ENCODE data around the gene CYB5A.
"Not testable (repeated sequence)": the region's sequence is repeated elsewhere in the genome, so short reads cannot be mapped to it uniquely, and the experiment has no call there.

The CYB5A gene, protein sequence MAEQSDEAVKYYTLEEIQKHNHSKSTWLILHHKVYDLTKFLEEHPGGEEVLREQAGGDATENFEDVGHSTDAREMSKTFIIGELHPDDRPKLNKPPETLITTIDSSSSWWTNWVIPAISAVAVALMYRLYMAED

DNA sequence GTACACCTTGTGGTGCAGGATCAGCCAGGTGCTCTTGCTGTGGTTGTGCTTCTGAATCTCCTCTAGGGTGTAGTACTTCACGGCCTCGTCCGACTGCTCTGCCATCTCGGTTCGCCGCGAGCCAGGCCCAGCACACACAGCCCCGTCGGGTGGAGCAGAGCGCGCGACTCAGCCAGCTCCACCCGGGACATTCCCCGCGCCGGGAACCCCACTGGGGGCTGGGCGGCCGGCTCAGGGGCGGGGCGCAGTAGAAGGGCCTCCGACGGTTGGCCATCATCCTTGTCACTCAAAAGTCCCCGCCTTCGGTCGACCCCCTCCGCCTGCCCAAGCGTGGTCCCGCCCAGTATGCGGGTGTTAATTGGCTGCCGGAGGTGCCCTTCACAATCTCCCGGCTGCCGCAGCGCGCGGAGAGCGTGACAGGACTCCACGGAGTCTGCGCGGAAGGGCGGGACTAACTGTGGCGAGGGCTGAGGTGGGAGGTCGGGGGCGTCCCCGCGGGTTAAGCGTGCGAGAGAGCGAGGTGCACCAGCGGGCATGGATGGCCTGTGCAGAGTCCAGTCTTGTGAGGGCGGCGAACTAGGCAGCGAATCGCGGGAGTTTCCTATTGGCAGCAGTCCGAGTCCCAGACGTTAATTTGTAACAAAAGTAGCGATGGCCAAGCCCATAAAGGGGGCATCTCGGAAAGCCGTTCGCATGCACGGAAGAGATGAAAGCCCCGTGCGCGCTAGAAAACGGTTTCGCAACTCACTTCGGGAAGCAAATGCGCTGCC, at the start of gene CYB5A:
TSS of gene CYB5A (minus strand) at position 193 of the 770 bp plus-strand sequence. CDS start at position 105, 88 bp downstream.
- no peak within 1 kb of the TSS for H3K4me3 ChIP-seq
- H3K27me3 ChIP-seq (ENCODE audit: low read depth): no peaks in the 10 kb centered on the region
- no peaks in the 10 kb centered on the region for H3K4me1 ChIP-seq
- no peaks in the 10 kb centered on the region for H3K36me3 ChIP-seq (replicated peaks)
- DNase-seq (ENCODE audit: low spot score in 2 of 2): no peak
- in situ Hi-C loops (cut with MboI; ENCODE audit: low sequenced_read_pairs): no loop called here
- H3K9me3 ChIP-seq: no peaks in the 10 kb centered on the region

GRCh38 chr18:74337912-74338309, 46.1 kb upstream of the CYB5A start:
- H3K27me3 ChIP-seq (ENCODE audit: low read depth): no peaks in the 10 kb centered on the region
- H3K4me3 ChIP-seq: no peak overlapping the region
- H3K36me3 ChIP-seq (replicated peaks): no peaks in the 10 kb centered on the region
- no peaks in the 10 kb centered on the region for H3K9me3 ChIP-seq
- no peak for DNase-seq (ENCODE audit: low spot score in 2 of 2)
- in situ Hi-C loops (cut with MboI; ENCODE audit: low sequenced_read_pairs): loop anchor here (25.0 kb wide), 2 partner anchors 301 to 1576 kb away; no protein-coding TSS in a partner anchor
- H3K4me1 ChIP-seq: no peaks in the 10 kb centered on the region

GRCh38 chr18:74337155-74337911, 45.6 kb upstream of the CYB5A start:
- Histone ChIP-seq H3K27me3 (ENCODE audit: low read depth) (no peaks in the 10 kb centered on the region), H3K9me3 (no peaks in the 10 kb centered on the region), H3K4me1 (no peaks in the 10 kb centered on the region), H3K4me3 (no peak overlapping the region), H3K36me3 (replicated peaks) (no peaks in the 10 kb centered on the region)
- in situ Hi-C loops (cut with MboI; ENCODE audit: low sequenced_read_pairs): loop anchor here (25.0 kb wide), 2 partner anchors 300 to 1575 kb away; no protein-coding TSS in a partner anchor
- no peak for DNase-seq (ENCODE audit: low spot score in 2 of 2)

DNA sequence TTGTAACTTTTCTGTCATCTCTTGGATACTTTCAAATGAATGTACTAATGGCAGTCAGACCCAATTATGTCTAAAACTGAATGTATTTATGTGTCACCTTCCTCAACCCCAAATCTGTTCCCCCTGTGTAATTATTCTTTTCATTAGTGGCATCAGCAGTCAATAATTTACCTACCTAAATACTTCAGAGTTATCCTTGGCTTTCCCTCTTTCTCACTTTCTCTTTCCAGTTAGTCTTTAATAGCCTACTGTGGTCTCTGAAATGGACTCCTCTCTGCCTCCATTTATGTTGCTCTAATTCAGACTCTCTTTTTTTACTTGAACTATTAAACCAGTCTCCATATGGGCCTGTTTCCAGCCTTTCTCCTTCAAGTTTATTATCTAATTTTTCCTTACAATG, 44.9 kb upstream of the CYB5A start:
- Histone ChIP-seq H3K4me3 (no peak overlapping the region), H3K27me3 (ENCODE audit: low read depth) (no peaks in the 10 kb centered on the region), H3K36me3 (replicated peaks) (no peaks in the 10 kb centered on the region), H3K4me1 (no peaks in the 10 kb centered on the region), H3K9me3 (no peaks in the 10 kb centered on the region)
- in situ Hi-C loops (cut with MboI; ENCODE audit: low sequenced_read_pairs): loop anchor here (25.0 kb wide), 2 partner anchors 299 to 1574 kb away; no protein-coding TSS in a partner anchor
- DNase-seq (ENCODE audit: low spot score in 2 of 2): no peak

DNA sequence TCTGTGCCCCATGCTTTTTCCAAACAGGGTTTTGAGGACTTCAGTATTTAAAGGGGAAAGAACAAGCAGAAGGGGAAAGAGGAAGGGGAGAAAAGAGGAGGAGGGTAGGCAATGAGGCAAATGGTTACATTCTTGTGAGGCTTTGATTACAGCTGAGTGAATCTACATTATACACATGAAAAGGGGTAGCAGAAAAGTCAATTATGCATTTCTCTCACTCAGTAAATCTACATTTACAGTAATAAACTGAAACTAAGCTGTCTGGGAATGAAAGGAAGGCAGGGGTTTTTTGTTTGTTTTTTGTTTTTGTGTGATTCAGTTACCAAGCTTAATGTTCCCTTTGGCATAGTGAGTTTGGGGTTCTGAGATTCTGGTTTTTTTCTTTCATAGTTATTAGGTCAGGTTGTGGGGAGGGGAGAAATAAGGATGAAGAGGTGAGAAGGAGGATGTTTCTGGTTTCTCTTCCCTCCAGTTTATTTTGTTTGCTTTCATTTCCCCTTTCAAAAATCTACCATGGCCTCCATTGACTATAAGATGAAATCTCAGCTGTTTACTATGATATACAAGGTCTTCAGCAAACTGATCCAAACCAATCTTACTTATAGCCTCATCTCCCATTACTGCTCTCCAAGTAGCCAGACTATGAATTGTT, 42.6 kb upstream of the CYB5A start:
- DNase-seq (ENCODE audit: low spot score in 2 of 2): no peak
- in situ Hi-C loops (cut with MboI; ENCODE audit: low sequenced_read_pairs): loop anchor here (25.0 kb wide), 2 partner anchors 297 to 1572 kb away; no protein-coding TSS in a partner anchor
- H3K4me1 ChIP-seq: no peaks in the 10 kb centered on the region
- no peaks in the 10 kb centered on the region for H3K9me3 ChIP-seq
- H3K27me3 ChIP-seq (ENCODE audit: low read depth): no peaks in the 10 kb centered on the region
- H3K4me3 ChIP-seq: no peak overlapping the region
- H3K36me3 ChIP-seq (replicated peaks): no peaks in the 10 kb centered on the region

DNA sequence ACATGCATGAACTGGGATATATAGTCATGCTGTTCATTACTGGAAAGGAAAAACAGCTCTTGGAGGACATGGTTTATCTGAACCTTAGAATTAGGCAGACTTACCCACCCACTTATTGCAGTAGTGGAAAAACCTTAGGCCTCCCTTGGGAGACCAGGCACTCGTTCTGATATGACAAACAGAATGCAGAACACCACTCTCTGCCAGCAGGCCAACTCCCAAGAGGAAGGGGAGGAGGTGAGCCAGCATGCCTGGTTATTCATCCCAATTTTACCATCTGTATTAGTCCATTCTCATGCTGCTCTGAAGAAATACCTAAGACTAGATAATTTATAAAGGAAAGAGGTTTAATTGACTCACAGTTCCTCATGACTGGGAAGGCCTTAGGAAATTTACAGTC, 41.3 kb upstream of the CYB5A start:
- H3K4me1 ChIP-seq: no peaks in the 10 kb centered on the region
- H3K27me3 ChIP-seq (ENCODE audit: low read depth): no peaks in the 10 kb centered on the region
- DNase-seq (ENCODE audit: low spot score in 2 of 2): no peak
- no peaks in the 10 kb centered on the region for H3K36me3 ChIP-seq (replicated peaks)
- H3K4me3 ChIP-seq: no peak overlapping the region
- in situ Hi-C loops (cut with MboI; ENCODE audit: low sequenced_read_pairs): loop anchor here (25.0 kb wide), 2 partner anchors 296 to 1571 kb away; no protein-coding TSS in a partner anchor
- H3K9me3 ChIP-seq: no peaks in the 10 kb centered on the region

DNA sequence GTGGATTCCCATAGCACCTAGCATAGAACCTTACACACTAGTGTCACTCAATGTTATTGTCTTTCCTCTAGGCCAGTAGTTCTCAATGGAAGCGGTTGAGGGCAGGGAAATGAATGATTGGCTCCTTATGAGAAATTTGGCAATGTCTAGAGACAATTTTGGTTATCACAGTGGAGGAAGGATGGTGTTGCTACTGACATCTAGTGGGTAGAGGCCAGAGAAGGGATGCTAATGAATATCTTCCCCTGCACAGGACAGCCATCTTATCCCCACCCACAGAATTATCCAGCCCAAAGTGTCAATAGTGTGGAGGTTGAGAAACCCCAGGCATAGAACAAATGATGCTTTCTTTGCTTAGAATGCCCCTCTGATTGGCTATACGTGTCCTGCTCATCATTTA, 39.6 kb upstream of the CYB5A start:
- DNase-seq (ENCODE audit: low spot score in 2 of 2): no peak
- Histone ChIP-seq H3K27me3 (ENCODE audit: low read depth) (no peaks in the 10 kb centered on the region), H3K9me3 (no peaks in the 10 kb centered on the region), H3K36me3 (replicated peaks) (no peaks in the 10 kb centered on the region), H3K4me1 (no peaks in the 10 kb centered on the region), H3K4me3 (no peak overlapping the region)
- in situ Hi-C loops (cut with MboI; ENCODE audit: low sequenced_read_pairs): loop anchor here (25.0 kb wide), 2 partner anchors 294 to 1569 kb away; no protein-coding TSS in a partner anchor

DNA sequence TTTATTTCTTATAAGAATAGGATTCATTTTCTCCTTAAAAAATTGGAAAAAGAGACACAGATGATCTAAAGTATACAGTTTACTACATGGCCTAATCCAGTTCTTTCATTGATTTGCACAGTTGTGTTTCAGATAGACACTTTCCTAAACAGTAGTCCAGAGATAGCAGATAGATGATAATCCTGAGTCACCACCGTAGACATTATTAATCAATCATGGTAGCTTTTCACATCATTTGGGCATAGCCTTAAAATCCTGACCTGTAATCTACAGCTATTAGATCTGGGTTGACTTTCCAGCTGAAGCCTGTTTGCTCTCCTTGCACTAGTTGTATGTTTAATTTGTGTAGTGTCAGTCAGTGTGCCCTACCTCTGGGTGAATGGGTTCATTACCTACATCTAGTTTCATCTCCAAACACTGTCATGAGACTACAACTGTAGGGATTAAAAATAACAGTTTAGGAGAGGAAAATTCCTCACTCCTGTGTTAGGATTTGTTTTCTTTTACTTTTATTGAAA, 38.0 kb upstream of the CYB5A start:
- no peak for DNase-seq (ENCODE audit: low spot score in 2 of 2)
- Histone ChIP-seq H3K36me3 (replicated peaks) (no peaks in the 10 kb centered on the region), H3K4me1 (no peaks in the 10 kb centered on the region), H3K9me3 (no peaks in the 10 kb centered on the region), H3K27me3 (ENCODE audit: low read depth) (no peaks in the 10 kb centered on the region), H3K4me3 (no peak overlapping the region)
- in situ Hi-C loops (cut with MboI; ENCODE audit: low sequenced_read_pairs): loop anchor here (25.0 kb wide), 2 partner anchors 292 to 1567 kb away; no protein-coding TSS in a partner anchor

GRCh38 chr18:74328206-74328605, 36.4 kb upstream of the CYB5A start:
- Histone ChIP-seq H3K9me3 (no peaks in the 10 kb centered on the region), H3K4me1 (no peaks in the 10 kb centered on the region), H3K4me3 (no peak overlapping the region), H3K27me3 (ENCODE audit: low read depth) (no peaks in the 10 kb centered on the region), H3K36me3 (replicated peaks) (no peaks in the 10 kb centered on the region)
- DNase-seq (ENCODE audit: low spot score in 2 of 2): no peak
- in situ Hi-C loops (cut with MboI; ENCODE audit: low sequenced_read_pairs): loop anchor here (25.0 kb wide), 2 partner anchors 291 to 1566 kb away; no protein-coding TSS in a partner anchor

GRCh38 chr18:74326791-74327190, 35.0 kb upstream of the CYB5A start:
- H3K27me3 ChIP-seq (ENCODE audit: low read depth); DNase-seq (ENCODE audit: low spot score in 2 of 2); H3K4me3 ChIP-seq; H3K4me1 ChIP-seq; H3K9me3 ChIP-seq; H3K36me3 ChIP-seq (replicated peaks): not testable (repeated sequence)
- in situ Hi-C loops (cut with MboI; ENCODE audit: low sequenced_read_pairs): loop anchor here (25.0 kb wide), 2 partner anchors 289 to 1564 kb away; no protein-coding TSS in a partner anchor

GRCh38 chr18:74326231-74326630, 34.5 kb upstream of the CYB5A start:
- Histone ChIP-seq H3K9me3 (no peaks in the 10 kb centered on the region), H3K4me1 (no peaks in the 10 kb centered on the region), H3K4me3 (no peak overlapping the region), H3K27me3 (ENCODE audit: low read depth) (no peaks in the 10 kb centered on the region; the same call in 1 of the 2 replicates), H3K36me3 (replicated peaks) (no peaks in the 10 kb centered on the region)
- no peak for DNase-seq (ENCODE audit: low spot score in 2 of 2)
- in situ Hi-C loops (cut with MboI; ENCODE audit: low sequenced_read_pairs): loop anchor here (25.0 kb wide), 2 partner anchors 289 to 1564 kb away; no protein-coding TSS in a partner anchor

- H3K27me3 ChIP-seq (ENCODE audit: low read depth): peaks cover 3% of the 10 kb centered on the region; the same call in 1 of the 2 replicates
- H3K36me3 ChIP-seq (replicated peaks): no peaks in the 10 kb centered on the region
- H3K9me3 ChIP-seq: no peaks in the 10 kb centered on the region
- in situ Hi-C loops (cut with MboI; ENCODE audit: low sequenced_read_pairs): no loop called here
- no peak for DNase-seq (ENCODE audit: low spot score in 2 of 2)
- no peaks in the 10 kb centered on the region for H3K4me1 ChIP-seq
- no peak overlapping the region for H3K4me3 ChIP-seq
Observed at GRCh38 chr18:74316257-74317170, 24.8 kb upstream of the CYB5A start.
